H1 (cell line): ENCODE results near the gene SEMA4D. TPM values are rescaled to one million over a fixed set of nuclear protein-coding genes. Genes with fewer than 3 reads are reported as not detected.

ENCODE experiments used
- CHD7 ChIP-seq: fragments of 300-600 bp; sonication (generic); IDR thresholded peaks from 2 replicates; pipeline ENCODE4 v1.7.1; 2012; ENCODE audit warnings: low read length, moderate library complexity, mild to moderate bottlenecking, inconsistent platforms; ENCODE audit not compliant: insufficient replicate concordance
- GABPA ChIP-seq: IDR thresholded peaks from 2 replicates; pipeline ENCODE4 v1.6.1; 2011; ENCODE audit warnings: mild to moderate bottlenecking, low read length, moderate library complexity, borderline replicate concordance; ENCODE audit not compliant: insufficient read depth
- HDAC2 ChIP-seq, 2 experiments: fragments of 300-600 bp in 1 of 2; sonication (generic) in 1 of 2; IDR thresholded peaks; 2 replicates each; pipeline ENCODE4 v1.6.1; 2011 to 2012; ENCODE audit warnings: low read depth in 2 of 2, low read length in 2 of 2, mild to moderate bottlenecking in 2 of 2, moderate library complexity in 2 of 2, borderline replicate concordance in 1 of 2, inconsistent platforms in 1 of 2
- KDM5A ChIP-seq: fragments of 200-600 bp; IDR thresholded peaks from 2 replicates; pipeline ENCODE4 v1.7.1; 2012; ENCODE audit warnings: mild to moderate bottlenecking, low read length, inconsistent platforms, mixed read lengths
- POLR2AphosphoS5 ChIP-seq: IDR thresholded peaks from 2 replicates; pipeline ENCODE4 v1.6.1; 2011; ENCODE audit warnings: low read depth, low read length
- SUZ12 ChIP-seq: fragments of 200-600 bp; sonication (generic); IDR thresholded peaks from 2 replicates; pipeline ENCODE4 v1.6.1; 2012; ENCODE audit warnings: mild to moderate bottlenecking, inconsistent platforms, low read length, moderate library complexity, mixed read lengths
- TAF7 ChIP-seq: optimal IDR thresholded peaks from 2 replicates; pipeline ENCODE3; 2011; ENCODE audit warnings: low read depth, mild to moderate bottlenecking, inconsistent platforms, low read length, moderate library complexity, borderline replicate concordance
- TCF12 ChIP-seq: IDR thresholded peaks from 2 replicates; pipeline ENCODE4 v1.6.1; 2011; ENCODE audit warnings: low read depth, mild to moderate bottlenecking, low read length
- YY1 ChIP-seq: IDR thresholded peaks from 2 replicates; pipeline ENCODE4 v1.6.1; 2011; ENCODE audit warnings: low read depth, mild to moderate bottlenecking, low read length
- ZNF274 ChIP-seq: IDR thresholded peaks from 2 replicates; pipeline ENCODE4 v1.7.0; 2012; ENCODE audit warnings: low read length, borderline replicate concordance; ENCODE audit errors: extremely low read depth
- polyA plus RNA-seq, 7 experiments: library from polyadenylated mRNA; depleted of rRNA in 3 of 7; stranded (reverse) in 5 of 7; unstranded in 2 of 7; fragments of >200 nt in 5 of 7; fragments of 200-250 nt in 2 of 7; gene quantifications; 1 replicate in 5 of 7; 2 replicates in 1 of 7; 4 replicates in 1 of 7; pipeline versions ENCODE4 v1.2.1 to v1.2.3, GENCODE V29; 2011 to 2013; ENCODE audit warnings: missing spikeins in 2 of 7, mixed read lengths in 2 of 7
- total RNA-seq: library from RNA; stranded (reverse); fragmentation: NEBNext Ultra II Directional; extraction: Animal tissue kit (Norgen Biotek cat#: 25700); gene quantifications from 2 replicates; pipeline ENCODE4 v1.2.1, GENCODE V29; 2021
- TF ChIP-seq, protein P1 (sequence below): IDR thresholded peaks from 2 replicates; pipeline ENCODE4 v1.6.1; 2012; ENCODE audit warnings: inconsistent platforms

SEMA4D gene
- total and polyA plus RNA-seq, 2 of the 8 experiments (the other 6 are each of a cell fraction or from before 2014, with no cell fraction given): 21.0 to 70.4 TPM

DNA sequence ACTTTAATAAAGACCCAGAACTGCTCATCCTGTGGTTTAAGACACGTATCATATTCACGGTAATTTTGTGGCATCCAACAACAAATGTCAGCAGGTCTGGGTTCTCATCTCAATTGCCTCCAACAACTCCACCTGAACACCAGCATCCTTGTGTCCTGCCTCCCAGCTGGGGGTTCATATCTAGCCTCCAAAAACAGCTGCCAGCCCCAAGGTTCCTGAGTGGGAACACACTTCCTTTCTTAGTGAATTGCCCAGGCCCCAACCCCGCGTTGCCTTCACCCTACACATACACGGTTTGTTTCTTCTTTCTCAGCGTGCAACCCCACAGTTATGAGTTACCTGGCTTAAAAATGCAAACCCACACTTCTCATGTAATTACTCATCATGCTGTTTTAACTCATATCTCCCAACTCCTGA, 77.9 kb downstream of the SEMA4D start (continued):
- TF ChIP-seq CHD7: no peak
- no peak for TF ChIP-seq SUZ12
- TF ChIP-seq YY1: no peak
- no peak for TF ChIP-seq GABPA
- no peak for TF ChIP-seq KDM5A
- TF ChIP-seq POLR2AphosphoS5: no peak
- no peak for TF ChIP-seq TAF7
- no peak for TF ChIP-seq ZNF274
- TF ChIP-seq HDAC2 (IDR thresholded peaks at IDR 0.05; ENCODE audit: borderline replicate concordance in 1 of 2, low read depth in 2 of 2, low read length in 2 of 2): no peak
- no peak for TF ChIP-seq TCF12
- TF ChIP-seq, protein P1, sequence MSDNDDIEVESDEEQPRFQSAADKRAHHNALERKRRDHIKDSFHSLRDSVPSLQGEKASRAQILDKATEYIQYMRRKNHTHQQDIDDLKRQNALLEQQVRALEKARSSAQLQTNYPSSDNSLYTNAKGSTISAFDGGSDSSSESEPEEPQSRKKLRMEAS: no peak
